Kidney (tissue), 14 donors: ENCODE results near the gene CHRM4. TPM values are rescaled to one million over a fixed set of nuclear protein-coding genes. Genes with fewer than 3 reads are reported as not detected.

Experiments used
- DNase-seq, 5 donors: peaks; one replicate each; pipeline ENCODE4 v3.0.0-alpha.2; 2013 to 2020
- FAIRE-seq: peaks from 2 replicates; lab custom pipeline; 2012; peaks lifted over from hg19 to GRCh38; lab: Jason Lieb, UNC
- H3K27ac ChIP-seq, 2 donors: one replicate each; pipeline ENCODE4 v1.7.0; 2013; ENCODE audit warnings: low read depth in 2 of 2, low read length in 2 of 2, inconsistent platforms in 1 of 2
- H3K27me3 ChIP-seq: one replicate; pipeline ENCODE4 v1.7.1; 2013; ENCODE audit warnings: low read length, inconsistent platforms; ENCODE audit not compliant: control insufficient read depth, insufficient read depth
- H3K36me3 ChIP-seq, 3 donors: one replicate each; pipeline versions ENCODE4 v1.7.0 to v1.7.1; 2013; ENCODE audit warnings: low read length in 3 of 3, control low read depth in 1 of 3, inconsistent platforms in 1 of 3; ENCODE audit not compliant: insufficient read depth in 3 of 3, control insufficient read depth in 2 of 3
- H3K4me1 ChIP-seq, 3 donors: one replicate each; pipeline versions ENCODE4 v1.7.0 to v1.7.1; 2013; ENCODE audit warnings: low read length in 3 of 3, inconsistent platforms in 1 of 3, low read depth in 1 of 3; ENCODE audit not compliant: control insufficient read depth in 2 of 3, insufficient read depth in 2 of 3
- H3K4me3 ChIP-seq, 3 donors: one replicate each; pipeline versions ENCODE4 v1.7.0 to v1.8.1; 2013; ENCODE audit warnings: low read length in 3 of 3, control low read depth in 1 of 3, inconsistent platforms in 1 of 3
- H3K9ac ChIP-seq, 3 donors: one replicate each; pipeline versions ENCODE4 v1.7.0 to v1.7.1; 2013; ENCODE audit warnings: low read length in 3 of 3, control low read depth in 1 of 3, inconsistent platforms in 1 of 3
- H3K9me3 ChIP-seq, 3 donors: one replicate each; pipeline versions ENCODE4 v1.7.0 to v1.7.1; 2013; ENCODE audit warnings: low read length in 3 of 3, control low read depth in 1 of 3, inconsistent platforms in 1 of 3; ENCODE audit not compliant: control insufficient read depth in 2 of 3, insufficient read depth in 1 of 3
- intact Hi-C: fragments of 100-400 bp; cut with DNase I; formaldehyde crosslinking; loops from one replicate; pipeline ENCODE4 v1.11.1; 2022
- polyA plus RNA-seq: library from polyadenylated mRNA; stranded (reverse); fragments of 350-450 nt; fragmentation: Illumina TruSeq; extraction: RNeasy Lipid Tissue Mini Kit (QIAGEN cat#74804); gene quantifications from one replicate; pipeline ENCODE4 v1.2.3, GENCODE V29; 2014; ENCODE audit warnings: low read depth, low replicate concordance; ENCODE audit not compliant: insufficient read depth
- total RNA-seq: library from RNA; stranded (reverse); fragmentation: NEBNext Ultra II Directional; extraction: Animal tissue kit (Norgen Biotek cat#: 25700); gene quantifications from one replicate; pipeline ENCODE4 v1.2.1, GENCODE V29; 2021
- TF ChIP-seq, protein P1 (sequence below): IDR thresholded peaks from 3 replicates; pipeline ENCODE4 v1.5.1; 2012; ENCODE audit warnings: mild to moderate bottlenecking, moderate library complexity, borderline replicate concordance; ENCODE audit not compliant: insufficient read depth; ENCODE audit errors: extremely low read depth
- donor health status: control.
- donor health status: control.
- donor health status: control.
- donor health status: control.
- donor health status: control.
- donor health status: DM: yes; HTN: yes; CAD: no.
- donor health status: Normal renal cell carcinoma (clear cell type).

Gene CHRM4
- total and polyA plus RNA-seq, 2 donors from 2014 or later, result 0.16 TPM; not detected in 1

DNA sequence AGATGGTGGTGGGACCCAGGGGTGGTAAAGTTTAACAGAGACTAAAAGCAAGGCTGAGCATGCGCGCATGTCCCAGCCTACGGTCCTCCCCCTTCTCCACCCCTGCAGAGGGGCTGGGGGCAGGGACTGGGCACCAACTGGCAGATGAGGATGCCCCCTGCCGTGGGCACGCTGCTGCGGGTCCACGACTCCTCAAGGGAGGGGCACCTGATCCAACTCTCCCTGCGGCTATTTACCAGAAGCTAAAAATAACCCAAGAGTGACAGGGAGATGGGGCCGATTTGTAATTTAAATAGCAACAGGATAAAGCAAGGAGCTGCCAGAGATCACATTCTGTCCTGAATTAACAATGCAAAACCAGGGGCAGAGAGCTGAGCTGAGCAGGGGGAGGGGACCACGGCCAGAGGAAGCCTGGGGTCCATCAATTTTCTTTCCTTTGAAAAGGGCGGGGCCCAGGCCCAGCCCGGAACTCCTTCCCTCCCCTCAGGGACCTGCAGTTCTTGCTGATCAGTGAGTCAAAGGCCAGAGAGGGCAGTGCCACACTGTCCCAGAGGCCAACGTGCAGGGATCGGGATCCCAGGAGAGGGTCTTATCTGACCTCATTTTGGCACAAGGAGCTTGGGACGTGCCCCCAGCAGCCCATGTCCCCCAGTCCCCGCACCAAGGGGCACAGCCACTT lies 52.4 kb downstream of the CHRM4 start:
- DNase-seq (peak; percentile 71 to 89 (median 81)), FAIRE-seq (no peak)
- Histone ChIP-seq H3K4me3 (peak overlapping the region in 2 of 3 donors; percentile 29 to 55), H3K27ac (peak overlapping the region; percentile 76 to 90), H3K27me3 (no peaks in the 10 kb centered on the region), H3K9ac (peak overlapping the region in 1 of 3 donors; percentile 67), H3K9me3 (no peaks in the 10 kb centered on the region), H3K4me1 (peaks cover 0 to 26% (median 0%) of the 10 kb centered on the region in 3 donors), H3K36me3 (no peaks in the 10 kb centered on the region)
- TF ChIP-seq, protein P1, sequence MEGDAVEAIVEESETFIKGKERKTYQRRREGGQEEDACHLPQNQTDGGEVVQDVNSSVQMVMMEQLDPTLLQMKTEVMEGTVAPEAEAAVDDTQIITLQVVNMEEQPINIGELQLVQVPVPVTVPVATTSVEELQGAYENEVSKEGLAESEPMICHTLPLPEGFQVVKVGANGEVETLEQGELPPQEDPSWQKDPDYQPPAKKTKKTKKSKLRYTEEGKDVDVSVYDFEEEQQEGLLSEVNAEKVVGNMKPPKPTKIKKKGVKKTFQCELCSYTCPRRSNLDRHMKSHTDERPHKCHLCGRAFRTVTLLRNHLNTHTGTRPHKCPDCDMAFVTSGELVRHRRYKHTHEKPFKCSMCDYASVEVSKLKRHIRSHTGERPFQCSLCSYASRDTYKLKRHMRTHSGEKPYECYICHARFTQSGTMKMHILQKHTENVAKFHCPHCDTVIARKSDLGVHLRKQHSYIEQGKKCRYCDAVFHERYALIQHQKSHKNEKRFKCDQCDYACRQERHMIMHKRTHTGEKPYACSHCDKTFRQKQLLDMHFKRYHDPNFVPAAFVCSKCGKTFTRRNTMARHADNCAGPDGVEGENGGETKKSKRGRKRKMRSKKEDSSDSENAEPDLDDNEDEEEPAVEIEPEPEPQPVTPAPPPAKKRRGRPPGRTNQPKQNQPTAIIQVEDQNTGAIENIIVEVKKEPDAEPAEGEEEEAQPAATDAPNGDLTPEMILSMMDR, result no peak
- intact Hi-C loops, result no loop called here

DNA sequence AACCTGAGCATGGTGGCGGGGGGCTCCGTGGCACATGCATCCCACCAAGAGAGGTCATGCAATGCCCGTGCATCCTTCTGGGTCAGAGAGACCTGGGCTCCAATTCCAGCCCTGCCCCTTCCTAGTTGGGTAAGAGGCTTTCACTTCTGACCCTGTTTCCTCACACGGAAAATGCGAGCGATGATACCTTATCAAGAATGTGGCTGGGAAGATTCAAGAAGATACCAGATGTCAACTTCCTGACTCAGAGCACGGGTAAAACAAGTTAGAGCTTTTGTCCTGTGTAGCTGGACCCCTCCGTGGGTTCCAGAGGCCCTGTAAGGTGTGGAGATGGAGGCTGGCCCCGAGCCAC lies 53.0 kb downstream of the CHRM4 start:
- H3K27ac ChIP-seq, result peak overlapping the region; percentile 76 to 90
- peaks cover 0 to 26% (median 0%) of the 10 kb centered on the region in 3 donors for H3K4me1 ChIP-seq
- intact Hi-C loops, result no loop called here
- no peaks in the 10 kb centered on the region for H3K36me3 ChIP-seq
- TF ChIP-seq, protein P1, result no peak
- peak overlapping the region in 1 of 3 donors; percentile 67 for H3K9ac ChIP-seq
- no peak for FAIRE-seq
- no peaks in the 10 kb centered on the region for H3K9me3 ChIP-seq
- no peaks in the 10 kb centered on the region for H3K27me3 ChIP-seq
- no peak for DNase-seq
- peak overlapping the region in 2 of 3 donors; percentile 29 to 55 for H3K4me3 ChIP-seq

GRCh38 chr11:46337626-46338345 lies 53.8 kb downstream of the CHRM4 start:
- H3K9ac ChIP-seq, result no peak overlapping the region
- H3K36me3 ChIP-seq, result no peaks in the 10 kb centered on the region
- no peak overlapping the region for H3K4me3 ChIP-seq
- FAIRE-seq (no peak), DNase-seq (no peak)
- no peaks in the 10 kb centered on the region for H3K9me3 ChIP-seq
- peaks cover 0 to 29% (median 0%) of the 10 kb centered on the region in 3 donors for H3K4me1 ChIP-seq
- no peaks in the 10 kb centered on the region for H3K27me3 ChIP-seq
- intact Hi-C loops, result no loop called here
- H3K27ac ChIP-seq, result no peak overlapping the region
- TF ChIP-seq, protein P1, result no peak
